Right lobe of liver (tissue), 4 donors: ENCODE measurements around the gene RNLS.

Source experiments
- POLR2A ChIP-seq: fragments of 450-650 bp; IDR thresholded peaks from one replicate; pipeline ENCODE4 v1.6.1; 2017; ENCODE audit warnings: antibody characterized with exemption, mild to moderate bottlenecking
- TF ChIP-seq, protein P1 (sequence below), 4 donors: fragments of 200-600 bp in 3 of 4; fragments of 450-650 bp in 1 of 4; IDR thresholded peaks; one replicate each; pipeline versions ENCODE4 v1.5.1 to v1.8.0; 2016 to 2022; ENCODE audit warnings: antibody characterized with exemption in 4 of 4, mild to moderate bottlenecking in 2 of 4
- donor health status: DM: no; HTN: no; CAD: no.
- donor health status: DM: no; HTN: no; CAD: no.
- donor health status: DM: no; HTN: yes; CAD: no.

- TF ChIP-seq, protein P1, sequence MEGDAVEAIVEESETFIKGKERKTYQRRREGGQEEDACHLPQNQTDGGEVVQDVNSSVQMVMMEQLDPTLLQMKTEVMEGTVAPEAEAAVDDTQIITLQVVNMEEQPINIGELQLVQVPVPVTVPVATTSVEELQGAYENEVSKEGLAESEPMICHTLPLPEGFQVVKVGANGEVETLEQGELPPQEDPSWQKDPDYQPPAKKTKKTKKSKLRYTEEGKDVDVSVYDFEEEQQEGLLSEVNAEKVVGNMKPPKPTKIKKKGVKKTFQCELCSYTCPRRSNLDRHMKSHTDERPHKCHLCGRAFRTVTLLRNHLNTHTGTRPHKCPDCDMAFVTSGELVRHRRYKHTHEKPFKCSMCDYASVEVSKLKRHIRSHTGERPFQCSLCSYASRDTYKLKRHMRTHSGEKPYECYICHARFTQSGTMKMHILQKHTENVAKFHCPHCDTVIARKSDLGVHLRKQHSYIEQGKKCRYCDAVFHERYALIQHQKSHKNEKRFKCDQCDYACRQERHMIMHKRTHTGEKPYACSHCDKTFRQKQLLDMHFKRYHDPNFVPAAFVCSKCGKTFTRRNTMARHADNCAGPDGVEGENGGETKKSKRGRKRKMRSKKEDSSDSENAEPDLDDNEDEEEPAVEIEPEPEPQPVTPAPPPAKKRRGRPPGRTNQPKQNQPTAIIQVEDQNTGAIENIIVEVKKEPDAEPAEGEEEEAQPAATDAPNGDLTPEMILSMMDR (IDR thresholded peaks at IDR 0.05): no peak
- no peak for TF ChIP-seq POLR2A
These were observed 357.0 kb downstream of the RNLS start for GRCh38 chr10:88226071-88226659.
